ENCODE data around the gene CACNA2D3. TPM values are rescaled to one million over a fixed set of nuclear protein-coding genes. Genes with fewer than 3 reads are reported as not detected.
"Not testable (repeated sequence)": the region's sequence is repeated elsewhere in the genome, so short reads cannot be mapped to it uniquely, and the experiment has no call there.

Gene CACNA2D3
- total RNA-seq, 2 donors from 2014 or later, result 1.1 to 5.9 TPM

DNA sequence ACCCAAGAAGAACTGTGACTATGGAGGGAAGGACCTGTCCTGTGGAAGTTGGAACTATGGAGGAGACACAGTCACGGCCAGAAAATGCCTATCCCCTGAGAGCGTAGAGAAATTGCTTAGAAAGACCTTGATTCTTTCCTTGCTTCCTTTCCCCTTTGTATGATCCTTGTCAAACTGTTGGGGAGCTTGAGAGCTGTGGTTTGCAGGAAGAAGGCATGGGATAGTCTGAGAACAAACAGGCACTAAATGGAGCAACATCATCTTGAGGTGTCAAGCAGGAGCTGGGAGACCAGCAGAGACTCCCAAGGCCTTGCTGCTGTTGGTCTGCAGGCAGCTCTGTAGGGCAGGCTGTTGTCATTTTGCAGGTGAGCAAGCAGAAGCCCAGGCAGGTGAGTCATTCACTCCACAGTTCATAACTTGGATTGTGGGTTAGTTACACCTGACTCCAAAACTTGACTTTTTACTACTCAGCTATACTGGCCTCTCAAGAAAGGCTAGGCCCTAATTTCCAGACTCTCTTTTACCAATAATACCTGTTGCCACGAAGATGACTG is 506.6 kb downstream of the CACNA2D3 start:
- no peak overlapping the region for H3K4me3 ChIP-seq
- intact Hi-C loops (cut with DNase I), result no loop called here
- H3K36me3 ChIP-seq, result no peaks in the 10 kb centered on the region
- no peaks in the 10 kb centered on the region for H3K4me1 ChIP-seq (replicated peaks)
- H3K27ac ChIP-seq, result no peak overlapping the region
- no peaks in the 10 kb centered on the region for H3K27me3 ChIP-seq (replicated peaks; ENCODE audit: insufficient read depth)
- no peaks in the 10 kb centered on the region for H3K9me3 ChIP-seq
- WGBS, result 93% methylated on average over 3 of the region's 3 CpGs
- DNase-seq (ENCODE audit: low spot score), result no peak
- TF ChIP-seq, protein P1, sequence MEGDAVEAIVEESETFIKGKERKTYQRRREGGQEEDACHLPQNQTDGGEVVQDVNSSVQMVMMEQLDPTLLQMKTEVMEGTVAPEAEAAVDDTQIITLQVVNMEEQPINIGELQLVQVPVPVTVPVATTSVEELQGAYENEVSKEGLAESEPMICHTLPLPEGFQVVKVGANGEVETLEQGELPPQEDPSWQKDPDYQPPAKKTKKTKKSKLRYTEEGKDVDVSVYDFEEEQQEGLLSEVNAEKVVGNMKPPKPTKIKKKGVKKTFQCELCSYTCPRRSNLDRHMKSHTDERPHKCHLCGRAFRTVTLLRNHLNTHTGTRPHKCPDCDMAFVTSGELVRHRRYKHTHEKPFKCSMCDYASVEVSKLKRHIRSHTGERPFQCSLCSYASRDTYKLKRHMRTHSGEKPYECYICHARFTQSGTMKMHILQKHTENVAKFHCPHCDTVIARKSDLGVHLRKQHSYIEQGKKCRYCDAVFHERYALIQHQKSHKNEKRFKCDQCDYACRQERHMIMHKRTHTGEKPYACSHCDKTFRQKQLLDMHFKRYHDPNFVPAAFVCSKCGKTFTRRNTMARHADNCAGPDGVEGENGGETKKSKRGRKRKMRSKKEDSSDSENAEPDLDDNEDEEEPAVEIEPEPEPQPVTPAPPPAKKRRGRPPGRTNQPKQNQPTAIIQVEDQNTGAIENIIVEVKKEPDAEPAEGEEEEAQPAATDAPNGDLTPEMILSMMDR (IDR thresholded peaks at IDR 0.05), result no peak
- no peak for TF ChIP-seq POLR2AphosphoS5 (IDR thresholded peaks at IDR 0.05)
- TF ChIP-seq POLR2A (IDR thresholded peaks at IDR 0.05), result no peak

GRCh38 chr3:54630101-54630623 is 507.8 kb downstream of the CACNA2D3 start:
- Histone ChIP-seq H3K4me1 (replicated peaks) (no peaks in the 10 kb centered on the region), H3K9me3 (no peaks in the 10 kb centered on the region), H3K36me3 (no peaks in the 10 kb centered on the region), H3K4me3 (no peak overlapping the region), H3K27me3 (replicated peaks; ENCODE audit: insufficient read depth) (no peaks in the 10 kb centered on the region), H3K27ac (no peak overlapping the region)
- no peak for DNase-seq (ENCODE audit: low spot score)
- 91% methylated on average over 6 of the region's 6 CpGs for WGBS
- intact Hi-C loops (cut with DNase I), result no loop called here
- TF ChIP-seq, protein P1 (IDR thresholded peaks at IDR 0.05), result no peak
- TF ChIP-seq POLR2A (IDR thresholded peaks at IDR 0.05), result no peak
- no peak for TF ChIP-seq POLR2AphosphoS5 (IDR thresholded peaks at IDR 0.05)

DNA sequence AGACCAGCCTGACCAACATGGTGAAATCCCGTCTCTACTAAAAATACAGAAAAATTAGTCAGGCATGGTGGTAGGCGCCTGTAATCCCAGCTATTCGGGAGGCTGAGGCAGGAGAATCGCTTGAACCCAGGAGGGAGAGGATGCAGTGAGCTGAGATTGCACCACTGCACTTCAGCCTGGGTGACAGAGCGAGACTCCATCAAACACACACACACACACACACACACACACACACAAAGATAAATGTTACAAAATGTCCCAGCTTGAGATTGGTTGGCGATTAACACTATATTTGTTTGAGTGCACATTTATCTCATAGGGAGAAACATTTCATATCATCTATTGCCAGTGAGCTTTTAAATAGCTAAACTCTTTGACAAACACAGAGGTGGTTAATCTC is 508.6 kb downstream of the CACNA2D3 start:
- H3K36me3 ChIP-seq; H3K4me3 ChIP-seq; H3K27me3 ChIP-seq (replicated peaks; ENCODE audit: insufficient read depth); H3K4me1 ChIP-seq (replicated peaks); DNase-seq (ENCODE audit: low spot score); H3K27ac ChIP-seq; H3K9me3 ChIP-seq; intact Hi-C loops (cut with DNase I): not testable (repeated sequence)
- WGBS, result 97% methylated on average over 6 of the region's 6 CpGs

GRCh38 chr3:54631516-54632325 is 509.4 kb downstream of the CACNA2D3 start:
- intact Hi-C loops (cut with DNase I), result no loop called here

GRCh38 chr3:54632326-54632665 is 509.9 kb downstream of the CACNA2D3 start:
- intact Hi-C loops (cut with DNase I), result no loop called here

More at GRCh38 chr3:54631516-54632325, 509.4 kb downstream of the CACNA2D3 start:
- Histone ChIP-seq H3K4me3 (no peak overlapping the region), H3K9me3 (no peaks in the 10 kb centered on the region), H3K36me3 (no peaks in the 10 kb centered on the region), H3K4me1 (replicated peaks) (no peaks in the 10 kb centered on the region), H3K27ac (no peak overlapping the region), H3K27me3 (replicated peaks; ENCODE audit: insufficient read depth) (no peaks in the 10 kb centered on the region)
- TF ChIP-seq POLR2A (IDR thresholded peaks at IDR 0.05) (no peak), POLR2AphosphoS5 (IDR thresholded peaks at IDR 0.05) (no peak)
- TF ChIP-seq, protein P1 (IDR thresholded peaks at IDR 0.05), result no peak
- DNase-seq (ENCODE audit: low spot score), result no peak
- WGBS, result 61% methylated on average over 6 of the region's 6 CpGs

More at GRCh38 chr3:54632326-54632665, 509.9 kb downstream of the CACNA2D3 start:
- WGBS, result 100% methylated on average over 1 of the region's 1 CpG
- Histone ChIP-seq H3K9me3 (no peaks in the 10 kb centered on the region), H3K4me3 (no peak overlapping the region), H3K27me3 (replicated peaks; ENCODE audit: insufficient read depth) (no peaks in the 10 kb centered on the region), H3K4me1 (replicated peaks) (no peaks in the 10 kb centered on the region), H3K36me3 (no peaks in the 10 kb centered on the region), H3K27ac (no peak overlapping the region)
- no peak for DNase-seq (ENCODE audit: low spot score)
- TF ChIP-seq, protein P1 (IDR thresholded peaks at IDR 0.05), result no peak
